GM03348 (cell line): Measurements from ENCODE around the gene CYP27A1.

ENCODE experiments used
- DNase-seq: peaks from one replicate; pipeline ENCODE4 v3.0.0; 2012; ENCODE audit warnings: low spot score

The CYP27A1 gene

GRCh38 chr2:218858671-218859555, 77.0 kb downstream of the CYP27A1 start:
- DNase-seq = no peak

GRCh38 chr2:218859556-218859987, 77.6 kb downstream of the CYP27A1 start, which contains the start of gene WNT6:
Gene WNT6, plus strand, starts transcription at chr2:218859805. Its CDS starts 233 bp downstream, at chr2:218860038.
- peak; percentile 58 for DNase-seq

- no peak for DNase-seq
Measured at GRCh38 chr2:218859988-218860831, 78.3 kb downstream of the CYP27A1 start.

GRCh38 chr2:218860950-218861381, 79.0 kb downstream of the CYP27A1 start:
- DNase-seq = no peak

GRCh38 chr2:218861645-218862318, 79.8 kb downstream of the CYP27A1 start:
- no peak for DNase-seq

GRCh38 chr2:218863021-218863520, 81.1 kb downstream of the CYP27A1 start:
- DNase-seq = no peak
